H9 (cell line): ENCODE results near the gene RANBP17. TPM values are rescaled to one million over a fixed set of nuclear protein-coding genes. Genes with fewer than 3 reads are reported as not detected.

ENCODE experiments used
- DNase-seq: peaks from one replicate; pipeline ENCODE4 v3.0.0-alpha.2; 2017
- H2AFZ ChIP-seq: one replicate; pipeline ENCODE4 v1.6.1; 2013; ENCODE audit warnings: mild to moderate bottlenecking, low read length, control low read depth, moderate library complexity
- H2AK5ac ChIP-seq: 2 replicates; pipeline ENCODE4 v1.6.1; 2013; ENCODE audit warnings: low read length, control low read depth, mixed read lengths; ENCODE audit not compliant: insufficient read length
- H2BK120ac ChIP-seq: one replicate; pipeline ENCODE4 v1.6.1; 2013; ENCODE audit warnings: low read depth, mild to moderate bottlenecking, low read length, control low read depth, inconsistent platforms; ENCODE audit not compliant: poor library complexity, severe bottlenecking
- H2BK12ac ChIP-seq: 2 replicates; pipeline ENCODE4 v1.6.1; 2013; ENCODE audit warnings: low read length, control low read depth, mixed read lengths, low read depth; ENCODE audit not compliant: insufficient read length
- H2BK15ac ChIP-seq: 2 replicates; pipeline ENCODE4 v1.6.1; 2013; ENCODE audit warnings: low read depth, low read length, control low read depth
- H2BK20ac ChIP-seq: one replicate; pipeline ENCODE4 v1.6.1; 2013; ENCODE audit warnings: low read depth, mild to moderate bottlenecking, low read length, control low read depth, inconsistent platforms; ENCODE audit not compliant: poor library complexity, severe bottlenecking
- H2BK5ac ChIP-seq: 2 replicates; pipeline ENCODE4 v1.6.1; 2013; ENCODE audit warnings: low read length, control low read depth, mixed read lengths; ENCODE audit not compliant: insufficient read length
- H3K14ac ChIP-seq: 2 replicates; pipeline ENCODE4 v1.6.1; 2013; ENCODE audit warnings: low read length, control low read depth; ENCODE audit not compliant: insufficient read depth
- H3K18ac ChIP-seq: 2 replicates; pipeline ENCODE4 v1.6.1; 2013; ENCODE audit warnings: low read depth, mild to moderate bottlenecking, mixed read lengths, low read length, control low read depth; ENCODE audit not compliant: insufficient read length
- H3K23ac ChIP-seq: 2 replicates; pipeline ENCODE4 v1.6.1; 2013; ENCODE audit warnings: low read length, control low read depth, mixed read lengths, low read depth; ENCODE audit not compliant: insufficient read length
- H3K23me2 ChIP-seq: 2 replicates; pipeline ENCODE4 v1.6.1; 2013; ENCODE audit warnings: low read depth, mild to moderate bottlenecking, mixed read lengths, low read length, control low read depth; ENCODE audit not compliant: insufficient read length, poor library complexity, severe bottlenecking
- H3K27ac ChIP-seq: 2 replicates; pipeline ENCODE4 v1.5.1; 2013; ENCODE audit warnings: low read length, control low read depth, mixed read lengths, low read depth; ENCODE audit not compliant: insufficient read length
- H3K27me3 ChIP-seq: 2 replicates; pipeline ENCODE4 v1.6.1; 2013; ENCODE audit warnings: low read length, control low read depth, inconsistent platforms; ENCODE audit not compliant: insufficient read depth
- H3K4ac ChIP-seq: 2 replicates; pipeline ENCODE4 v1.6.1; 2013; ENCODE audit warnings: low read depth, mild to moderate bottlenecking, control low read depth, inconsistent platforms, low read length, moderate library complexity
- H3K4me1 ChIP-seq: 2 replicates; pipeline ENCODE4 v1.6.1; 2013; ENCODE audit warnings: low read length, control low read depth, inconsistent platforms; ENCODE audit not compliant: insufficient read depth
- H3K4me2 ChIP-seq: 2 replicates; pipeline ENCODE4 v1.6.1; 2013; ENCODE audit warnings: low read length, control low read depth, mixed read lengths; ENCODE audit not compliant: insufficient read length, insufficient read depth
- H3K56ac ChIP-seq: 2 replicates; pipeline ENCODE4 v1.6.1; 2013; ENCODE audit warnings: low read depth, mild to moderate bottlenecking, mixed read lengths, low read length, control low read depth; ENCODE audit not compliant: insufficient read length
- H3K79me1 ChIP-seq: 2 replicates; pipeline ENCODE4 v1.6.1; 2013; ENCODE audit warnings: low read depth, mild to moderate bottlenecking, moderate library complexity, low read length, control low read depth, inconsistent platforms; ENCODE audit not compliant: insufficient read depth, poor library complexity, severe bottlenecking
- H3K79me2 ChIP-seq: 2 replicates; pipeline ENCODE4 v1.6.1; 2013; ENCODE audit warnings: low read length, control low read depth, inconsistent platforms; ENCODE audit not compliant: insufficient read depth
- H3K9ac ChIP-seq: 2 replicates; pipeline ENCODE4 v1.6.1; 2013; ENCODE audit warnings: low read length, control low read depth, mixed read lengths; ENCODE audit not compliant: insufficient read length; ENCODE audit errors: extremely low read depth
- H3K9me3 ChIP-seq: one replicate; pipeline ENCODE4 v1.6.1; 2013; ENCODE audit warnings: low read depth, low read length, inconsistent platforms; ENCODE audit not compliant: control insufficient read depth
- H3T11ph ChIP-seq: one replicate; pipeline ENCODE4 v1.6.1; 2013; ENCODE audit warnings: mild to moderate bottlenecking, low read length, control low read depth, inconsistent platforms
- H4K20me1 ChIP-seq: one replicate; pipeline ENCODE4 v1.6.1; 2013; ENCODE audit not compliant: control insufficient read depth, insufficient read length, insufficient read depth
- H4K5ac ChIP-seq: 2 replicates; pipeline ENCODE4 v1.6.1; 2013; ENCODE audit warnings: low read depth, mild to moderate bottlenecking, mixed read lengths, low read length, control low read depth; ENCODE audit not compliant: insufficient read length
- H4K8ac ChIP-seq: replicated peaks from 2 replicates; pipeline ENCODE4 v1.6.1; 2013; ENCODE audit warnings: low read length, control low read depth, mixed read lengths, low read depth; ENCODE audit not compliant: insufficient read length
- H4K91ac ChIP-seq: 2 replicates; pipeline ENCODE4 v1.6.1; 2013; ENCODE audit warnings: low read depth, mild to moderate bottlenecking, moderate library complexity, mixed read lengths, low read length, control low read depth; ENCODE audit not compliant: insufficient read length
- H3K27ac Mint-ChIP-seq, 3 experiments: 2 replicates in 2 of 3; 3 replicates in 1 of 3; pipeline ENCODE4 v1.8.0; 2020 to 2021; ENCODE audit warnings: mixed read lengths in 3 of 3, mild to moderate bottlenecking in 1 of 3, moderate library complexity in 1 of 3
- H3K27me3 Mint-ChIP-seq: 2 replicates; pipeline ENCODE4 v1.8.0; 2021; ENCODE audit warnings: low read depth, mild to moderate bottlenecking, moderate library complexity, mixed read lengths
- H3K36me3 Mint-ChIP-seq, 3 experiments: 2 replicates in 2 of 3; 3 replicates in 1 of 3; pipeline ENCODE4 v1.8.0; 2020 to 2021; ENCODE audit warnings: low read depth in 3 of 3, mixed read lengths in 3 of 3; ENCODE audit not compliant: insufficient read depth in 1 of 3
- H3K4me1 Mint-ChIP-seq, 2 experiments: 2 replicates each; pipeline ENCODE4 v1.8.0; 2020; ENCODE audit warnings: mixed read lengths in 2 of 2
- H3K4me3 Mint-ChIP-seq, 2 experiments: 2 replicates in 1 of 2; 3 replicates in 1 of 2; pipeline ENCODE4 v1.8.0; 2020 to 2021; ENCODE audit warnings: mild to moderate bottlenecking in 2 of 2, mixed read lengths in 2 of 2, moderate library complexity in 1 of 2
- H3K9me3 Mint-ChIP-seq, 2 experiments: 2 replicates in 1 of 2; 3 replicates in 1 of 2; pipeline ENCODE4 v1.8.0; 2020; ENCODE audit warnings: mild to moderate bottlenecking in 2 of 2, mixed read lengths in 2 of 2, moderate library complexity in 1 of 2
- total RNA-seq: library from RNA; stranded (reverse); gene quantifications from 2 replicates; pipeline ENCODE4 v1.2.1, GENCODE V29; 2021
- TF ChIP-seq, protein P1 (sequence below): fragments of 200-600 bp; sonication (generic); conservative IDR thresholded peaks from 3 replicates; pipeline ENCODE4 v1.8.0; 2021; ENCODE audit warnings: antibody characterized with exemption, mild to moderate bottlenecking

The RANBP17 gene
- total RNA-seq, 1 experiment from 2014 or later, result 16.5 TPM

DNA sequence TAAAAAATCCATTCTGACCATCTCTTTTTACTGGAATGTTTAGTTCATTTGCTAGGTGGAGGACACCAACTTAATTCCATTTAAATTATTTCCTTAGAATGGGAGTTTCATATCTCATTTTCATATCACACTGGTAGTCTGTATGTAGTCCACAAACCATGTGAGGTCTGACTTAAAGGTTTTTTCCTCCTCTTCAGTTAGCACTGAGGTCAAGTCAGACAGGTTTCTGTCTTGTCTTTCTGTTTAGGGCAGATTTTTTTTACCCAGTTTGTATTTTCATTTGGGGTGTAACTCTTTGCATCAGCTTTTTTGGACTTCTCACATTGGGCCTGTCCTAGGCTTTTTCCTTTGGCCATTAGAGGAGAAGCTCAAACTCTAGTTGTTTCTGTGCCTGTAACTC, 75.3 kb downstream of the RANBP17 start:
- Histone ChIP-seq H3T11ph (no peak overlapping the region), H2AFZ (no peak overlapping the region), H3K23me2 (no peaks in the 10 kb centered on the region), H3K9ac (no peak overlapping the region), H2BK15ac (no peak overlapping the region), H2BK12ac (no peak overlapping the region), H3K79me2 (no peaks in the 10 kb centered on the region), H3K4me1 (no peaks in the 10 kb centered on the region; the same call in 1 of the 2 replicates), H3K4me2 (no peak overlapping the region), H3K9me3 (no peaks in the 10 kb centered on the region), H4K5ac (no peak overlapping the region), H4K91ac (no peak overlapping the region), H2BK5ac (no peak overlapping the region), H3K27me3 (no peaks in the 10 kb centered on the region), H4K8ac (no peak overlapping the region), H2AK5ac (no peak overlapping the region), H3K27ac (no peak overlapping the region), H3K23ac (no peak overlapping the region), H3K18ac (no peak overlapping the region), H2BK120ac (no peak overlapping the region), H2BK20ac (no peak overlapping the region), H3K4ac (no peak overlapping the region), H4K20me1 (no peaks in the 10 kb centered on the region), H3K79me1 (no peaks in the 10 kb centered on the region), H3K14ac (no peak overlapping the region), H3K56ac (no peak overlapping the region)
- H3K4me1 Mint-ChIP-seq, result peaks cover 4 to 9% of the 10 kb centered on the region in 2 experiments
- DNase-seq, result no peak
- no peak overlapping the region for H3K4me3 Mint-ChIP-seq
- H3K27me3 Mint-ChIP-seq, result peaks cover 6% of the 10 kb centered on the region
- H3K36me3 Mint-ChIP-seq, result peaks cover 10 to 30% (median 15%) of the 10 kb centered on the region in 3 experiments
- no peak overlapping the region; a peak in 1 of 7 replicates for H3K27ac Mint-ChIP-seq
- TF ChIP-seq, protein P1, sequence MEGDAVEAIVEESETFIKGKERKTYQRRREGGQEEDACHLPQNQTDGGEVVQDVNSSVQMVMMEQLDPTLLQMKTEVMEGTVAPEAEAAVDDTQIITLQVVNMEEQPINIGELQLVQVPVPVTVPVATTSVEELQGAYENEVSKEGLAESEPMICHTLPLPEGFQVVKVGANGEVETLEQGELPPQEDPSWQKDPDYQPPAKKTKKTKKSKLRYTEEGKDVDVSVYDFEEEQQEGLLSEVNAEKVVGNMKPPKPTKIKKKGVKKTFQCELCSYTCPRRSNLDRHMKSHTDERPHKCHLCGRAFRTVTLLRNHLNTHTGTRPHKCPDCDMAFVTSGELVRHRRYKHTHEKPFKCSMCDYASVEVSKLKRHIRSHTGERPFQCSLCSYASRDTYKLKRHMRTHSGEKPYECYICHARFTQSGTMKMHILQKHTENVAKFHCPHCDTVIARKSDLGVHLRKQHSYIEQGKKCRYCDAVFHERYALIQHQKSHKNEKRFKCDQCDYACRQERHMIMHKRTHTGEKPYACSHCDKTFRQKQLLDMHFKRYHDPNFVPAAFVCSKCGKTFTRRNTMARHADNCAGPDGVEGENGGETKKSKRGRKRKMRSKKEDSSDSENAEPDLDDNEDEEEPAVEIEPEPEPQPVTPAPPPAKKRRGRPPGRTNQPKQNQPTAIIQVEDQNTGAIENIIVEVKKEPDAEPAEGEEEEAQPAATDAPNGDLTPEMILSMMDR, result no peak
- H3K9me3 Mint-ChIP-seq, result peaks cover 0 to 3% of the 10 kb centered on the region in 2 experiments; a peak in 2 of 5 replicates
